ENCODE results near the gene RNF20.

DNA sequence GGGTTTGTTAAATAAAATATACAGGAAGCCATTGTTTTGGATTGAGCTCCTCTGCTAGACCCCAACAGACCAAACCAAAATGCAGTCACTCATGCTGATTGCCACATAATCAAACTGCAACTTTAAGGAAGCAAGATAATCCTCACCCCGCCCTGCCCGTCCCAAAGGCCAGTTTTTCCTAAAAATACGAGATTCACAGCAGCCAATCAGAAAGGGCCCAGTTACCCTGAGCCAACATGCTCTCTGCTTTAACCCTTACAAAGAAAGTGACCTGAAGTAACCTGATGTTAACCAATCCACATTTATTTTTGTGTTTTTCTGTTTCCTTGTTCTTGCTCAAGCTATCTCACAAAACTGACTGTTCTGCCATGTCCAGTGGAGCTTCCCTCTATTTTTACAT, 21.5 kb upstream of the RNF20 start:
- TF ChIP-seq POLR2AphosphoS5 (IDR thresholded peaks at IDR 0.05; ENCODE audit: borderline replicate concordance, low read depth, low read length) (no peak), EZH2 (IDR thresholded peaks at IDR 0.05) (no peak)

Measured in SK-N-MC (cell line).